Measurements from ENCODE around the gene EDN2.

EDN2 gene

GRCh38 chr1:41483001-41483850 lies 1.3 kb downstream of the EDN2 start:
- no peak for DNase-seq (ENCODE audit: low spot score in 2 of 2)
- no peak for ATAC-seq (replicated peaks; ENCODE audit: extremely low read depth, poor library complexity, severe bottlenecking)
- H3K9me3 Mint-ChIP-seq: no peaks in the 10 kb centered on the region
- H3K4me1 Mint-ChIP-seq: no peaks in the 10 kb centered on the region
- no peak overlapping the region for H3K27ac Mint-ChIP-seq (ENCODE audit: low read depth)
- no peaks in the 10 kb centered on the region for H3K36me3 Mint-ChIP-seq (ENCODE audit: insufficient read depth)
- H3K27me3 Mint-ChIP-seq: peaks cover 33% of the 10 kb centered on the region
- no peak overlapping the region for H3K4me3 Mint-ChIP-seq

- ATAC-seq (replicated peaks; ENCODE audit: extremely low read depth, poor library complexity, severe bottlenecking) (no peak), DNase-seq (ENCODE audit: low spot score in 2 of 2) (no peak)
- peaks cover 32% of the 10 kb centered on the region for H3K27me3 Mint-ChIP-seq
- no peaks in the 10 kb centered on the region for H3K4me1 Mint-ChIP-seq
- H3K9me3 Mint-ChIP-seq: no peaks in the 10 kb centered on the region
- H3K36me3 Mint-ChIP-seq (ENCODE audit: insufficient read depth): no peaks in the 10 kb centered on the region
- no peak overlapping the region for H3K27ac Mint-ChIP-seq (ENCODE audit: low read depth)
- H3K4me3 Mint-ChIP-seq: no peak overlapping the region
Measured at GRCh38 chr1:41482001-41482765, 2.3 kb downstream of the EDN2 start.

- no peaks in the 10 kb centered on the region for H3K9me3 Mint-ChIP-seq
- H3K4me3 Mint-ChIP-seq: no peak overlapping the region
- ATAC-seq (replicated peaks; ENCODE audit: extremely low read depth, poor library complexity, severe bottlenecking): no peak
Measured at GRCh38 chr1:41481109-41481775, 3.2 kb downstream of the EDN2 start.

GRCh38 chr1:41480204-41481108 lies 4.0 kb downstream of the EDN2 start:
- DNase-seq (ENCODE audit: low spot score in 2 of 2) (no peak), ATAC-seq (replicated peaks; ENCODE audit: extremely low read depth, poor library complexity, severe bottlenecking) (no peak)
- H3K4me3 Mint-ChIP-seq: no peak overlapping the region
- no peaks in the 10 kb centered on the region for H3K36me3 Mint-ChIP-seq (ENCODE audit: insufficient read depth)
- peaks cover 22% of the 10 kb centered on the region for H3K27me3 Mint-ChIP-seq
- H3K9me3 Mint-ChIP-seq: no peaks in the 10 kb centered on the region
- H3K27ac Mint-ChIP-seq (ENCODE audit: low read depth): no peak overlapping the region
- H3K4me1 Mint-ChIP-seq: no peaks in the 10 kb centered on the region

More at GRCh38 chr1:41481109-41481775, 3.2 kb downstream of the EDN2 start:
- DNase-seq (ENCODE audit: low spot score in 2 of 2): no peak
- Mint-ChIP-seq H3K36me3 (ENCODE audit: insufficient read depth) (no peaks in the 10 kb centered on the region), H3K27ac (ENCODE audit: low read depth) (no peak overlapping the region), H3K4me1 (no peaks in the 10 kb centered on the region), H3K27me3 (peaks cover 23% of the 10 kb centered on the region)

DNA sequence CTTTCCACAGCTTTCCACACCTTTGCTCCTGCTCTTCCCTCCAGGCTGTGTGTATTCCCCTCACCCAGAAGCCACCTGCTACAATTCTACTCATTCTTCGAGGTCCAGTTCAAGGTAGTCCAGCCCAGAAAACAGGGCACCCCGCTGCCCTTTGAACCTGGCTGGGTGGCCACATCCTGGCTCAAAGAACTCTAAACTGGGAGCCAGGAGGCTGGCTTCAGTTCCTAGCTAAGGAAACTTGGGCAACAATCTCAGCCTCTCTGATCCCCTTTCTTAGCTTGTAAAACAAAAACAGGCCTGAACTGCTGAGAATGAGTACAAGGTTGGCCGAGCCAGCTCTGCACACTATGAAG lies 4.7 kb downstream of the EDN2 start:
- H3K27me3 Mint-ChIP-seq: peaks cover 28% of the 10 kb centered on the region
- no peaks in the 10 kb centered on the region for H3K4me1 Mint-ChIP-seq
- no peak overlapping the region for H3K27ac Mint-ChIP-seq (ENCODE audit: low read depth)
- ATAC-seq (replicated peaks; ENCODE audit: extremely low read depth, poor library complexity, severe bottlenecking): no peak
- no peak overlapping the region for H3K4me3 Mint-ChIP-seq
- H3K36me3 Mint-ChIP-seq (ENCODE audit: insufficient read depth): no peaks in the 10 kb centered on the region
- no peak for DNase-seq (ENCODE audit: low spot score in 2 of 2)
- no peaks in the 10 kb centered on the region for H3K9me3 Mint-ChIP-seq

GRCh38 chr1:41479000-41479807 lies 5.3 kb downstream of the EDN2 start:
- H3K9me3 Mint-ChIP-seq: no peaks in the 10 kb centered on the region
- no peak for ATAC-seq (replicated peaks; ENCODE audit: extremely low read depth, poor library complexity, severe bottlenecking)
- no peaks in the 10 kb centered on the region for H3K36me3 Mint-ChIP-seq (ENCODE audit: insufficient read depth)
- peaks cover 26% of the 10 kb centered on the region for H3K27me3 Mint-ChIP-seq
- no peaks in the 10 kb centered on the region for H3K4me1 Mint-ChIP-seq
- no peak overlapping the region for H3K4me3 Mint-ChIP-seq
- no peak overlapping the region for H3K27ac Mint-ChIP-seq (ENCODE audit: low read depth)
- no peak for DNase-seq (ENCODE audit: low spot score in 2 of 2)

- ATAC-seq (replicated peaks; ENCODE audit: extremely low read depth, poor library complexity, severe bottlenecking) (no peak), DNase-seq (ENCODE audit: low spot score in 2 of 2) (no peak)
- Mint-ChIP-seq H3K27me3 (peaks cover 17% of the 10 kb centered on the region), H3K4me3 (no peak overlapping the region), H3K27ac (ENCODE audit: low read depth) (no peak overlapping the region), H3K9me3 (no peaks in the 10 kb centered on the region), H3K4me1 (no peaks in the 10 kb centered on the region), H3K36me3 (ENCODE audit: insufficient read depth) (no peaks in the 10 kb centered on the region)
Measured at GRCh38 chr1:41478118-41478748, 6.2 kb downstream of the EDN2 start.

DNA sequence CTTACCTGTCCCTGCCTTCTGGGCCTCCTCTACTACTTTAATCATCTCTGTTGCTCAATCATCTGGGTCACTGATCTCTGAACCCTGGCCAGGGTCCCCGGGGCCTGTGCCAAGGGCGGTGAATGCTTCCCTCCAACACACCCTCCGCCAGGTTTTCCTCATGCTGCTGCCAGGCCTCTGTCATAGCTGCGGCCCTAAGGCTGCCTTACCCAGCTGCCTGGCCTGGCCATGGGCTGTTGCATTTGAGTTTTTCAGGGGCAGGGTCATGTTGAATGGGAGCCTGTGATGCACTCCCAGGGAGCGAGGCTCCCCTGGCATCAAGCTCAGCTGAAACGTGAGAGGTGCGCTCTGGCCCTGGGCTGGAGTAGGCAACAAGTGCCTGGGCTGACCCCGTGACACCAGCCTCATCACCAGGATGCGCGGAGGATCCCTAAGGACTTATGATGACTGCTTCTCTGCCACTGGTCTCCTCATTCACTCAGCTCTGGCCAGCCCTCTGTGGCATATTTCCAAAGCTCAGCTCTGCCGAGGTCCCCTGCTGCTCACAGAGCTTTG lies 7.6 kb downstream of the EDN2 start:
- H3K9me3 Mint-ChIP-seq: no peaks in the 10 kb centered on the region
- H3K4me3 Mint-ChIP-seq: no peak overlapping the region
- no peak for ATAC-seq (replicated peaks; ENCODE audit: extremely low read depth, poor library complexity, severe bottlenecking)
- no peaks in the 10 kb centered on the region for H3K36me3 Mint-ChIP-seq (ENCODE audit: insufficient read depth)
- no peaks in the 10 kb centered on the region for H3K4me1 Mint-ChIP-seq
- no peak overlapping the region for H3K27ac Mint-ChIP-seq (ENCODE audit: low read depth)
- DNase-seq (ENCODE audit: low spot score in 2 of 2): no peak
- H3K27me3 Mint-ChIP-seq: peaks cover 11% of the 10 kb centered on the region

- Mint-ChIP-seq H3K9me3 (no peaks in the 10 kb centered on the region), H3K36me3 (ENCODE audit: insufficient read depth) (no peaks in the 10 kb centered on the region), H3K4me3 (no peak overlapping the region), H3K27ac (ENCODE audit: low read depth) (no peak overlapping the region), H3K4me1 (no peaks in the 10 kb centered on the region), H3K27me3 (peaks cover 11% of the 10 kb centered on the region)
- DNase-seq (ENCODE audit: low spot score in 2 of 2) (no peak), ATAC-seq (replicated peaks; ENCODE audit: extremely low read depth, poor library complexity, severe bottlenecking) (no peak)
Measured at GRCh38 chr1:41475859-41476567, 8.5 kb downstream of the EDN2 start.

DNA sequence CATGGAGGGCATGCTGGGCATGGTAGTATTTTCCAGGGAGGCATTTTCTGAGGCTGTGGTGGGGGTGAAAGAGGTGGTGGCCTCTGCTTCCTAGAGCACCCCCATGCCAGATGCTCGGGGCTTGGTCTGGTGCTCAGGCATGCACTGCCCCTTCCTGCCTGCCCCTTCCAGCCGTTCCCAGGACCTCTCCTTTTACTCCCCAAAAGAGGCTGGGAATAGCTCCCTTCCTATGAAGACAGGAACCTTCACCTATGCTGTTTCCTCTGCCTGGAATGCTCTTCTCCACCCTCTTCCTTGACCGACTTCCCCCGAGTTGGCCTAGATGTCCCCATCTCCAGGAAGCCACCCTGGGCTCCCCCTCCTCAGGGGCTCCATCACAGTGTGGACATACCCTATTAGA lies 9.1 kb downstream of the EDN2 start:
- Mint-ChIP-seq H3K4me1 (no peaks in the 10 kb centered on the region), H3K4me3 (no peak overlapping the region), H3K27ac (ENCODE audit: low read depth) (no peak overlapping the region), H3K27me3 (peaks cover 11% of the 10 kb centered on the region), H3K9me3 (no peaks in the 10 kb centered on the region), H3K36me3 (ENCODE audit: insufficient read depth) (no peaks in the 10 kb centered on the region)
- no peak for DNase-seq (ENCODE audit: low spot score in 2 of 2)
- no peak for ATAC-seq (replicated peaks; ENCODE audit: extremely low read depth, poor library complexity, severe bottlenecking)
